Activated gamma-delta T cell treated with anti-CD3 and anti-CD28 coated beads, Interleukin-2, amount 50 U/mL, for 16 hours (primary cell): Measurements from ENCODE around the gene IRF1.
"Not testable (repeated sequence)": the region's sequence is repeated elsewhere in the genome, so short reads cannot be mapped to it uniquely, and the experiment has no call there.

Experiments used
- DNase-seq: peaks from one replicate; pipeline ENCODE4 v3.0.0-alpha.2; 2020; ENCODE audit warnings: low read depth

The IRF1 gene

GRCh38 chr5:132438267-132438645 lies 52.3 kb downstream of the IRF1 start:
- DNase-seq: not testable (repeated sequence)

GRCh38 chr5:132437604-132438266 lies 52.8 kb downstream of the IRF1 start:
- no peak for DNase-seq

DNA sequence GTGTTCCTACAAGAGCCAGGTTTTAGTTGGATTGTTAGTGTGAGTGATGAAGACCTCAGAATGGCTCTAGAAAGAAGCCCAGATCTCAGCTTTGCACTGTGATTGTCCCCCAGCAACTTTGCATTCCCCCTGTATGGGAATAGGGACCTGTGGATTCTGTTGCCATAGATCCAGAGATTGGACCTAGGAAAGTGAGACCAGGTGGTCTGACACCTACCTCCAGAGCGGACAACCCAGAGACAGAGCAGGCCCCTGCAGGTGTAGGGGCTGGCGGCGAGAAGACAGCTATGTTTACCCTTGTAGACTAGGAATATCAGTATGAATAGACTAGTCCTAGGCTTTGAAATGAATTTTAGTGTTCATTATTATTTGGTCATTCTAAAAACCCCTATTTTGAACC lies 53.6 kb downstream of the IRF1 start:
- no peak for DNase-seq

GRCh38 chr5:132435886-132436285 lies 54.7 kb downstream of the IRF1 start:
- no peak for DNase-seq

- DNase-seq: no peak
These were observed 55.1 kb downstream of the IRF1 start for GRCh38 chr5:132435447-132435846.

DNA sequence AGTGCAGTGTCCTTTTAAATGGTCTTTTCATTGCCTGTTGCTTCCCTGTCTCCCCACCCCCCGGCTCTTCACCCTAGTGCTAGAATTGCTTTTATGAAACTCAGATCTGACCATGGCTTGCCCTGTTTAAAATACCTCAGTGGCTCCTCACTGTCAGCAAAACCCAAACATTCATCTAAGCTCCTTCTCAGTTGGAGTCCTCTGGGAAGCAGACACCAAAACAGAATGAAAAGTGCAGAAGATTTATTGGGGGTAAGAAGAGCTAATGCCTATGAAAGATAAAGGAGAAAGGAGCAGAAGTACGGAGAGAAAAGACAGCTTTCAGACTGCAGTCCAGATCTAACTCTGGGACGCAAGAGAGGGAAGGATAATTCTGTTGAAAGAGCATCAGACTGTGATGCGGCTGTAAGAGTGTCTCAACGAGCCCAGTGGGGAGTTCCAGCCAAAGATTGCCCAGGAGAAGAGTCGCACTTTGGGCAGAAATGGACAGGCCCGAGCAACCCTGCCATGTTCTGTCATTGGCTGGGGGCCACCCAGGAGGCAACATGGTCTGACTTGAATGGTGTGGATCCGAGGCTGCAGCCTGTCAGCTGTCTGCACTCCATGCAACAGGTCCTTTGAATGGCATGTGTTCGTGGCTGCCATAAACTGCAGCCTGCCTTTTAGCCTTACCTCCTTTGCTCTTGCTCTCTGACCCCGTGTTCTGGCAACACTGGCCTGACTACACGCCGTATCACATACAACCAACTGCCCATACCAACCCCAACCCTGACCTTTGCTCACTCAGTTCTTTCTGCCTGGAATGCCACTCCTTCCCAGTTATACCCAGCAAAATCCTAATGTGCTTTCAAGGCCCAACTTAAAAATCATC lies 55.9 kb downstream of the IRF1 start:
- no peak for DNase-seq

GRCh38 chr5:132433141-132433540 lies 57.4 kb downstream of the IRF1 start:
- no peak for DNase-seq

GRCh38 chr5:132431632-132432031 lies 58.9 kb downstream of the IRF1 start:
- no peak for DNase-seq
